T-helper 1 cell treated with Interleukin-12 subunit alpha and Interleukin-12 subunit beta and Interleukin-4 antibody, amounts not matched to agents 30 ng/mL and 1 ng/mL, for 36 hours (primary cell): Measurements from ENCODE around the gene SREBF1. TPM values are rescaled to one million over a fixed set of nuclear protein-coding genes. Genes with fewer than 3 reads are reported as not detected.
"Not testable (repeated sequence)": the region's sequence is repeated elsewhere in the genome, so short reads cannot be mapped to it uniquely, and the experiment has no call there.

ENCODE experiments used
- intact Hi-C: fragments of 100-400 bp; cut with micrococcal nuclease; formaldehyde crosslinking; loops from one replicate; pipeline ENCODE4 v1.15.1; 2024
- total RNA-seq: library from RNA; stranded (reverse); gene quantifications from 2 replicates; pipeline ENCODE4 v1.2.3, GENCODE V29; 2022

SREBF1 gene
- total RNA-seq, 1 donor from 2014 or later = 174 TPM

GRCh38 chr17:17814162-17815061 is 22.4 kb downstream of the SREBF1 start:
- intact Hi-C loops = no loop called here

GRCh38 chr17:17813725-17814095 is 23.1 kb downstream of the SREBF1 start:
- intact Hi-C loops = no loop called here

- intact Hi-C loops = no loop called here
Observed at GRCh38 chr17:17813055-17813724, 23.6 kb downstream of the SREBF1 start.

GRCh38 chr17:17812211-17813054 is 24.4 kb downstream of the SREBF1 start:
- intact Hi-C loops = loop anchor here (1.0 kb wide), 3 partner anchors 48 to 226 kb away; no protein-coding TSS in a partner anchor

- intact Hi-C loops = loop anchor here (1.0 kb wide), 3 partner anchors 49 to 227 kb away; no protein-coding TSS in a partner anchor
Observed at GRCh38 chr17:17811381-17812210, 25.2 kb downstream of the SREBF1 start.

GRCh38 chr17:17810895-17811248 is 25.9 kb downstream of the SREBF1 start:
- intact Hi-C loops = no loop called here

GRCh38 chr17:17810084-17810894 is 26.5 kb downstream of the SREBF1 start:
- intact Hi-C loops = no loop called here

DNA sequence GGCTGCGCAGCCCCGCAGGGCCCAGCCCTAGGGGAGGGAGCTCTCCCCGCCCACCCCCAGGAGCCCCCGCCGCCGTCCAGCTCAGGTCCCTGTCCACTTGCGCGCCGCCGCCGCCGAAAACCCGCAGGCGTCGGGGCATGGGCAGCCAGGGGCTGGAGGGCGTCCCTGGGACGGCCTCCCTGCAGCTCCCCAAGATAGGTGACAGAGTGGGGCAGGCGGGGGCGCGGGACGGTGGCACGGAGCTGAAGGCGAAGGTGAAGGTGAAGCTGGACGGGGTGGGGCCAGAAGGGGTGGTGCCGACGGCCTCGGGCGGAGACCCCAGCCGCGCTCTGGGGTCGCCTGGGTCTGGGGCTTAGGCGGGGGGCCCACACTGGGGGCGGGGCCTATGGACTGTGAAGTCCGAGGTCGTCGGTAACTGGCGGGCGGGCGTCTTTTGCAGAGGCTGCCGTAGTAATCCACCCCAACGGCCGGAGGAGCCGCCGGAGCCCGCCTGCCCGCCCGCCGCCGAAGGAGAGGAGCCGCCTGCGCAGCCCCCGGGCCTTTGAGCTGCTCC is 27.2 kb downstream of the SREBF1 start:
- intact Hi-C loops = no loop called here

GRCh38 chr17:17808706-17809432 is 27.9 kb downstream of the SREBF1 start:
- intact Hi-C loops = no loop called here

GRCh38 chr17:17808200-17808599 is 28.6 kb downstream of the SREBF1 start:
- intact Hi-C loops = not testable (repeated sequence)

GRCh38 chr17:17807440-17807839 is 29.3 kb downstream of the SREBF1 start:
- intact Hi-C loops = no loop called here

- intact Hi-C loops = no loop called here
Observed at GRCh38 chr17:17806611-17807274, 30.0 kb downstream of the SREBF1 start.

- intact Hi-C loops = no loop called here
Observed at GRCh38 chr17:17806035-17806434, 30.8 kb downstream of the SREBF1 start.

DNA sequence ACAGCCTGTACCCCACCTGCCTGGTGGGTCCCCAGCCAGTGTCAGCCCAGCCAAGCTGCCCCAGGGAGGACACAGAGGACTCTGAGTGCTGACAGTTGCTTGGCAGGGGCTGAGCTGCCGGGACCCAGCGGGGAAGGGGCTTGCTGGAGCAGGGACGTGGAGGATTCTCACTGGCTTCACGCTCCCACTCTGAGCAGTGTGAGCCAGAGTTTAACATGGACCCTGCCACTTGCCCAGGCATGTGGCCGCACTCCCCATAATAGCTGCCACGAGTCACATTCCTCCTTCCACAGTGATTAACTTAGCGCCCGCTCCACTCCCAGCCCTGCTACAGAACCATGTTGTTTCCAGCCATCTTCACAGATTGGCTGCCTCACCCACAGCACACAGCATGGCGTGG is 31.2 kb downstream of the SREBF1 start:
- intact Hi-C loops = no loop called here

DNA sequence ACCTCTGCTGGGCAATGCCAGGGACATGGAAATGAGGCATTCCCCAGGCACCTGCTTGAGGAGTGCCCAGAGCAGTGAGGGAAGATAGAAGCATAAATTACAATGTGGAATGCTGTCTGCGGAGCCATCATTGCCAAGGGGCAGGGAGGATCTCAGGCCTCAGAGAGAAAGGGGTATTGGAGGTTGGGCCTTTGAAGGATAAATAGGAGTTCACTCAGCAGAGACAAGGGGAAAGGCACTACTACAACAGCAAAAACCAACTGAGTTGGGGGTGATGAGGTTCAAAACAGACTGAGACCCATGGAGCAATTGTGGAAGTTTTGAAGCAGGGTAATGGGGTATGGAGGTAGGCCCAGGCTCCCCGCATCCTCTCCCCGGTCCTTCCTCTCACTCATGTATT is 32.8 kb downstream of the SREBF1 start:
- intact Hi-C loops = no loop called here

DNA sequence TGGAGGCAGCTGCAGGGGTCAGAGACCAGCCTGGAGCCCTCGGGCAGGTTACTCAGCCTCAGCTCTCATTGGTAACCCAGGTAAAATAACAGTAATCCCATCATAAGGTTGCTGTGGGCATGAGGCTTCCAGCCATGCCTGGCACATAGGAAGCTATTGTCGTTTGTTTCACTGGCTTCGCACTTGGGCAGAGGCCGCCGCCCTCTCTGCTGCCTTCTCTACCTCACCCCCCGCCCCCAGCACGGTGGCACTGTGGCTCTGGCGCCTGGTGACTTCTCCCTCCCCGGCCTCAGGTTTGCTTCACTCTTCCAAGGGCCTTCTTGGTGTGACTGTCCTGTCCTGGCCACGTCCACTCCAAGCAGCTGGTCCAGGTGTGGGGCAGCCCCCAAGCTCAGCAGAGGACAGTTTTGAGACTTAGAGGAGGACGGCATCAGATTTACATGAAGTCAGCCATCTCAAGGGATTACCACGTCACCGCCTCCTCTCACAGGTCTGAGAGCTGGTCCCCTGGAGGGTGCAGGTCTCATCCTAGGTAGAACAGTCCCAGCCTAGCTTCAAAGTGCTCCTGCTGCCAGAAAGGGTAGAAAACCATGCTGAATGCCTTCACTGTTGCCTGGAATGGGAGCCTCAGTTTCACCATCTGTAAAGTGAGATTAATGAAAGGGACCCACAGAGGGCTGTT is 34.8 kb downstream of the SREBF1 start:
- intact Hi-C loops = no loop called here

GRCh38 chr17:17800504-17801021 is 36.2 kb downstream of the SREBF1 start:
- intact Hi-C loops = no loop called here
